GM19468 (cell line): Measurements from ENCODE around the gene ATP2B2.

Experiments
- ATAC-seq: cut with Tn5 transposase; IDR thresholded peaks from one replicate; pipeline ENCODE4 v1.9.1; 2021; ENCODE audit warnings: mild to moderate bottlenecking, moderate library complexity, moderate number of reproducible peaks; ENCODE audit not compliant: unreplicated experiment; ENCODE audit errors: extremely low read depth

The ATP2B2 gene

DNA sequence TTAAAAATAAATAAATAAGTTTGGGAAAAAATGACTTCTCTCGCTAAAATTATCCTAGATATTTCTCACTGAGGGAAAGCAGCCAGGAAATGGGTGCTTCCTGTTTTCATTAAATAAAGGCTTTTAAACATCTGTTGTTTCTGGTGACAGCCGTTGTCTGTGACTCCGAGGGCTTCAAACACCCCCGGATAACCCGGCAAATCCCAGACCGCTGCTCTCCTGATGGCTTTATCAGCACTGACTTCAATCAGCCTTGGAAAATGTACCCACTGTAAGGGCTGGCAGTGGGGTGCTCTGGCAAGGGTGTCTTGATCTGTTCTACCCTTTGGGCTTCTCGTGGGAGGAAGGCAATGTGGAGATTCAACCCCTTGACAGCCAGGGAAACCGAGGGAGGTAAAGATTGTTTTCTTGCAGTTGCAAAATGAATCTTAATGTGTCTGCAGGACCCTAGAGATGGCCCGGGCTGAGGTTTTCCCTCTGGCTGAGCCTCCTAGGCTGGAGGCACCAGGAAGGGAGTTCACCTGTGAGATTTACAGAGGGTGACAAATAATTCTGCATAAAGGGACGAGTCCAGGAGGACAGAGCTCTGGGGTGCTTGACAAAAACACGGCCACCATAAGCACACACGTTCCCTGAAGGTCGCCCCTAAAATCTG lies 150.9 kb downstream of the ATP2B2 start:
- ATAC-seq = no peak

- ATAC-seq = no peak
These were observed 151.6 kb downstream of the ATP2B2 start for GRCh38 chr3:10353661-10354360.

- ATAC-seq = no peak
These were observed 152.2 kb downstream of the ATP2B2 start for GRCh38 chr3:10353160-10353559.

- ATAC-seq = no peak
These were observed 153.1 kb downstream of the ATP2B2 start for GRCh38 chr3:10352146-10352911.

- ATAC-seq = no peak
These were observed 154.2 kb downstream of the ATP2B2 start for GRCh38 chr3:10351013-10351735.

GRCh38 chr3:10350324-10350985 lies 154.9 kb downstream of the ATP2B2 start:
- no peak for ATAC-seq

DNA sequence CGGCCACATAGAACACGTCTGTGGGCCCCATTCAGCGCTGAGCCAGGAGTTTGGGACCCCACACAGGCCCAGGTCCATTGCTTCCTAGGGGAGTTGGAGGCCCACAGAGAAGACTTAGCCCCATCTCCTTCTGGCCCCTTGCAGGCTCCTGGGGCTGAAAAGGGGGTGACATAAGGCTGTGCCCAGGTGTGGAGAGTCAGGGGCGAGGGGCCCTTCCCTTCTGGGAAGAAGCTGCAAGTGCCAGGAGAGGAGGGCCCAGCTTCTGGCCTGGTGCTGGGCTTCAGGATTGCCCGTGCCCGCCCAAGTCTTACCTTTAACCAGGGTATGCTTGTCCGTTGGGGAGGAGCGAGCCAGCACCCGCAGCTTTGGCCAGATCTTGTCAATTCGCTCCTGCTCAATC lies 155.6 kb downstream of the ATP2B2 start:
- no peak for ATAC-seq

GRCh38 chr3:10348404-10348721 lies 157.0 kb downstream of the ATP2B2 start:
- ATAC-seq = no peak

- no peak for ATAC-seq
These were observed 157.6 kb downstream of the ATP2B2 start for GRCh38 chr3:10347648-10348403.

DNA sequence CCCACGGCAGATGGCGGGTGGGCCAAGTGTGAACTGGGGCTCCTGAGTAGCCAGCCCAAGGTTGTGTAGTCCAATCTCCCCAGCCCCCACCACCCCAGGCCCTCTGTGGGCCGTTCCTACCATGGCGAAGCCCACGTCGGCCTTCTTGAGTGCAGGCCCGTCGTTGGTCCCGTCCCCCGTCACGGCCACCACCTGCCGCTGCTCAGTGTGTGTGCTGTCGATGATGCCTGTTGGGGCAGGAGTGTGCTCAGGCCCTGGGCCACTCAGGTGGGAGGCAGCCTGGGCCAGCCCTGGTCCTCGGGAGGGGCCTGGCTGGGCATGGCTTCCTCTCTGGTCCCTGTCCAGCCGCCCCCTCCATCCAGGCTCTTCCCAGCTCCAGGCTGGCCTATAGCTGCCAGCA lies 159.5 kb downstream of the ATP2B2 start:
- no peak for ATAC-seq

- ATAC-seq = no peak
These were observed 160.3 kb downstream of the ATP2B2 start for GRCh38 chr3:10344944-10345575.

GRCh38 chr3:10344147-10344943 lies 161.0 kb downstream of the ATP2B2 start:
- no peak for ATAC-seq

DNA sequence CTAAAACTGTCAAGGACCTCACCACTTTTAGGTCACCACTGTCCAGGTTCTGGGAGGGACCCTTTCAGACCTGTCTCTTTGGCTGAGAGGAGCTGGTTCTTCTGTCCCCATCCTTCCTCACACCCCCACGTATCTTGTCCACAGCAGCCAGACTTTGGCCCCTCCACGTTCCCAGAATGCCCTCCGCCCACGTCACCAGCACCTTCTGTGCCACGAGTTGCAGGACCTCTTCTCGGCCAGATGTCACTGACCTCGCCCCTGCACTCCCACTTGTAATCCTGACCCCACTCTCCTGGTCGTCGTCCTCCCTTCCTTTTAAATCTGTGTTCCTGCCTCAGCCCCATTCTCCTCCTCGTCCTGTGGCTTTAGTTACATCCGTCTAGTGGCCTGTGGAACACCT lies 161.9 kb downstream of the ATP2B2 start:
- no peak for ATAC-seq

DNA sequence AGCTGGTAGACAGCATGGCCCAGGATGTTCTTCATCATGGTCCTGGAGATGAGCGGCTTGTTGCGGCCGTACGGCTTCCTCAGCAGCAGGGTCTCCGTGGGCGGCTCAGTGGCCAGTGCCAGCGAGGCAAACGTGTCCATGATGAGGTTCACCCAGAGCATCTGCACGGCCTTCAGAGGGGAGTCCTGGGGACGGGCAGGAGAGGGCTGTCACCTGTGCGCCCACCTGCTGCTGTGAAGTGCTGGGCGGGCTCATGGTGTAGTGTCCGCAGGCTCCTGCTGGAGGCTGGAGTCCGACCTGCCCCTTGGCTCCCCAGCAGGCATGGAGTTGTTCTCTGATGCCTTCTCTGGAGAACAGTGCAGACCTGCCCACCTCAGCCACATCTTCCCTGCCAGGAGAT lies 162.6 kb downstream of the ATP2B2 start:
- no peak for ATAC-seq

GRCh38 chr3:10341901-10342398 lies 163.4 kb downstream of the ATP2B2 start:
- no peak for ATAC-seq

GRCh38 chr3:10340476-10340875 lies 164.9 kb downstream of the ATP2B2 start:
- ATAC-seq = no peak

DNA sequence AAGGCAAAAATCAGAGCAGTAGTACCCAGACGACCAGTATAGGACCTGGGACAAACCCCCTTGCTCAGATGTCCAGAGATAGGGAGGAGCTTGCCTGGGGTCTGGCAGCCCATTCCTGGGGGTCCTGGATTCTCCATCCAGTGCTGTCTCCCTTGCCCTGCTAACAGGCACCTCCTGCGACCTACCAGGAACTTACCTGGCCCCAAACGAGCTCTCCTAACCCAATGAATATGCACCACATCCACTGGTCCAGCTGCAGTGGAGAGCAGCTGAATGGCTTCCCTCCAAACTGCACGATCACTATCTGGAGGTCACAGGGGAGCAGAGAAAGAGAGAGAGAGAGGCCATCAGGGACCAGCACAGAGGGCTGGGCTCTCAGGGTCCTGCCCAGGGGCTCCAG lies 165.3 kb downstream of the ATP2B2 start:
- no peak for ATAC-seq

GRCh38 chr3:10339376-10339955 lies 165.9 kb downstream of the ATP2B2 start:
- ATAC-seq = no peak
